ENCODE measurements around the gene NME9.
"Not testable (repeated sequence)": the region's sequence is repeated elsewhere in the genome, so short reads cannot be mapped to it uniquely, and the experiment has no call there.

The NME9 gene

GRCh38 chr3:138329127-138329983, at the start of gene NME9:
NME9 (minus strand) TSS chr3:138329851; CDS start chr3:138329335, 516 bp downstream.
- peak; percentile 75 to 78 for DNase-seq (ENCODE audit: low read depth in 2 of 2)

GRCh38 chr3:138378990-138379389, 49.3 kb upstream of the NME9 start:
- DNase-seq (ENCODE audit: low read depth in 2 of 2), result no peak

- DNase-seq (ENCODE audit: low read depth in 2 of 2), result no peak
Observed at GRCh38 chr3:138378331-138378730, 48.7 kb upstream of the NME9 start.

- DNase-seq (ENCODE audit: low read depth in 2 of 2), result no peak
Observed at GRCh38 chr3:138377804-138378203, 48.2 kb upstream of the NME9 start.

- DNase-seq (ENCODE audit: low read depth in 2 of 2), result not testable (repeated sequence)
Observed at GRCh38 chr3:138377212-138377611, 47.6 kb upstream of the NME9 start.

GRCh38 chr3:138376663-138377062, 47.0 kb upstream of the NME9 start:
- DNase-seq (ENCODE audit: low read depth in 2 of 2), result no peak

GRCh38 chr3:138375447-138375846, 45.8 kb upstream of the NME9 start:
- no peak for DNase-seq (ENCODE audit: low read depth in 2 of 2)

- DNase-seq (ENCODE audit: low read depth in 2 of 2), result no peak
Observed at GRCh38 chr3:138374573-138375134, 45.0 kb upstream of the NME9 start.

GRCh38 chr3:138373736-138374094, 44.1 kb upstream of the NME9 start:
- no peak for DNase-seq (ENCODE audit: low read depth in 2 of 2)

GRCh38 chr3:138373087-138373735, 43.6 kb upstream of the NME9 start:
- no peak for DNase-seq (ENCODE audit: low read depth in 2 of 2)

- DNase-seq (ENCODE audit: low read depth in 2 of 2), result no peak
Observed at GRCh38 chr3:138371070-138371965, 41.7 kb upstream of the NME9 start.

GRCh38 chr3:138370321-138370720, 40.7 kb upstream of the NME9 start:
- DNase-seq (ENCODE audit: low read depth in 2 of 2), result no peak

GRCh38 chr3:138369151-138369900, 39.7 kb upstream of the NME9 start:
- no peak for DNase-seq (ENCODE audit: low read depth in 2 of 2)

- DNase-seq (ENCODE audit: low read depth in 2 of 2), result no peak
Observed at GRCh38 chr3:138367911-138368310, 38.3 kb upstream of the NME9 start.

GRCh38 chr3:138367326-138367850, 37.7 kb upstream of the NME9 start:
- DNase-seq (ENCODE audit: low read depth in 2 of 2), result no peak

- no peak for DNase-seq (ENCODE audit: low read depth in 2 of 2)
Observed at GRCh38 chr3:138366006-138366759, 36.5 kb upstream of the NME9 start.

GRCh38 chr3:138365253-138365555, 35.6 kb upstream of the NME9 start:
- DNase-seq (ENCODE audit: low read depth in 2 of 2), result no peak

GRCh38 chr3:138364356-138365252, 35.0 kb upstream of the NME9 start:
- DNase-seq (ENCODE audit: low read depth in 2 of 2), result no peak

GRCh38 chr3:138363322-138363721, 33.7 kb upstream of the NME9 start:
- DNase-seq (ENCODE audit: low read depth in 2 of 2), result no peak
